ENCODE measurements around the gene SMIM38.

Gene SMIM38

DNA sequence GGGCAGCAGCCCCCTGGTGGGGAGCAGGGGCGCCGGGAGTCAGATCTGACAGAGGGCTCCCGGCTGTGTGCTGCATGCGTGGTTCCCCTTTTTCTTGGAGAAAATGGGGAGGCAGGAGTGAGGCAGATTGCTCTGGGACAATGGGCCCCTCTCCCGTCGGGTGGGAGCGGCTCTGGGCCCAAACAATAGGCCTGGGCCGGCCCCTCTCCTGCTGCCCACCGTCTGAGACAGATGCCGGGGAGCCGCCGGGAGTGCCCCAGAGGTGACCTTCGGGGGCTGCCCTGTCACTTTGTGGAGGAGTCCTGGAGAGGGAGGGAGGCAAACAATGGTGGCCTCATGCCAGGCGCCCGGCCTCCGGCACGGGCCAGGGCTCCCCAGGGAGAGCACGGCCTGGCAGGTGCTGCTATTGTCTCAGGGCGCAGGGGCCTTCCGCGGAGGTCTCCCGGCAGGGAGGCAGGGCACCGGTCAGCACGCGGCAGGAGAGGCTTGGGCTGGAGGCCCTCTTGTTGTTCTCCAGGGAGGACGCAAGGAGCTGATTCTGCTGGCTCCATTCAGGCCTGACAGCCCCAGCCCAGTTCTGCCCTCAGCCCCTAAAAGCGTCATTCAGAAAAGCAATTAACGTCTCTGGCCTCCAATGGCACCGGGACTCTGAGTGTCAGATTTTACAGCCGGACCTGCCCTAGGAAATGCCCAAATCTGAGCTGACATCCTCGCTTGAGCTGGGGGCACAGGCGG is 44.8 kb downstream of the SMIM38 start:
- TF ChIP-seq GATA2 (IDR thresholded peaks at IDR 0.05; ENCODE audit: low read depth, low read length) (no peak), GATA3 (IDR thresholded peaks at IDR 0.05; ENCODE audit: low read depth, low read length) (no peak)

DNA sequence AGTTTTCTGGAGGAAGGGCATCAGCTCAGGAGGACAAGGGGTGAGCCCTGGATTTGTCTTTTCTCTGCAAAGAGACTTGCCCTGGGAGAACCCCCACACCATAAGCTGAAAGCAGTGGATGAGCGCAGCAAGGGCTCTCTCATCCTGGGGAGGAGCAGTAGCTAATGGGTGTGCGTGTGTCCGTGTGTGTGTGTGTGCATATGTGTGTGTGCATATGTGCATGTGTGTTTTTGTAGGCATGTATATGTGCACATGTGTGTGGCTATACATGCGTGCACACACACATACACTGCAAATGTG is 45.3 kb downstream of the SMIM38 start:
- TF ChIP-seq GATA3 (IDR thresholded peaks at IDR 0.05; ENCODE audit: low read depth, low read length) (no peak), GATA2 (IDR thresholded peaks at IDR 0.05; ENCODE audit: low read depth, low read length) (no peak)

DNA sequence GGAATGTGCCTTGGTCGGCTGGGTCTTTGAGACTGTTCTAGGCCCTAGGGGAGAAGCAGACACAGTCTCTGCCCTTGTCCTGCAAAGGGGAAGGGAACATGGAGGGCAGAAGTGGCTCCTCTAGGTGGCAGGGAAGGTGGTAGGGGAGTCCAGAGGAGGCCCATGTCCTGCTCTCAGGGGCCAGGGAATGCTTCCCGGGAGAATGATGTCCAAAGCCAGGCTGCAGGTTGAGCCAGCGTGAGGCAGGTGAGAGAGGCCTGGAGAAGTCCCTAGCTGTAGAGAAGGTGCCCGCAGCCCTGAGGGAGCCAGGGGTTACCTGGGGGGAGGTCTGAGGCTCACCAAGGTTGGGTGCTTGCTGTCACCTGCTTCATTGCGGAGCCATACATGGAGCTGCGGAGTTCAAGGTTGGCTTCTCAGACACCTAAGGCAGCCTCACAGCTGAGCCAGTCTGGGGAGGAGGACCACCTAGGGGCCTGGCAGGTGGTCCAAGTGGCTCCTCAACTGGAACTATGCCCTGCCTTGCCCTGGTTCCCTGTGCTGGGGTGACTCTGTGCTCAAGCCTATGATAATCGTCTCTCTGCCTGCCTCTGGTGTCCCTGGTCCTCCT is 46.1 kb downstream of the SMIM38 start:
- TF ChIP-seq GATA3 (IDR thresholded peaks at IDR 0.05; ENCODE audit: low read depth, low read length) (no peak), GATA2 (IDR thresholded peaks at IDR 0.05; ENCODE audit: low read depth, low read length) (no peak)

DNA sequence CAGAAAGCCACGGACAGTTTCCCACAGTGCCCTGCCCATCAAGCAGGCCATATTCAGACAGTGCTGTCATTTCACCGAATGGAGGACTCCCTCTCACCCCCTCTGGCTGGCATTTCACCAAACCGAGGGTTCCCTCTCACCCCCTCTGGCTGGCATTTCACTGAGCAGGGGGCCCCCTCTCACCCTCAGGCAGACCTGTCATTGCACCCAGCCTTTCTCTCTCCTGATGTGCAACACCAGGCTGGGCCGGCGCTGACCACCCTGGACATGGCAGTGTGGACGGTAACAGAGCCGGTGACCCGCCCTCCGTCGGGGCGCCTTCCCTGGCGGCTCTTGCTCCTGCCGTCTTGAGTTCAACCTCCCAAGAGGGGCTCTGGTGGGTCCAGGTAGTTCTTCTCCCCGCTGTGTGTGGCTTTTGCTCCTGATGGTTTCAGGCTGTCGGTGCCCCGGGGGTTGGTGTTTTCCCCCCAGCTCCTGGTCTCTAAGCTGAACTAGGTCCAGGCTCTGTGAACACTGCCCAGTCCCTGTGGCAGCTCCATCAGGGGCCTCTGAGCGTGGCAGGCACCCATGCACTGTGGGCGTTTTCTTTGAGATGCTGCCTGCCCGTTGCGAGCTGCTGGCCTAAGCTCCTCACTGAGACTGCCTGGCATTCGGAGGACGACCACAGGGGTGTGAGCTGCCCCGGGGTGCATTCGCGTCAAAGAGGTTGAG is 46.9 kb downstream of the SMIM38 start:
- no peak for TF ChIP-seq GATA3 (IDR thresholded peaks at IDR 0.05; ENCODE audit: low read depth, low read length)

GRCh38 chr11:69203381-69203780 is 47.6 kb downstream of the SMIM38 start:
- no peak for TF ChIP-seq GATA2 (IDR thresholded peaks at IDR 0.05; ENCODE audit: low read depth, low read length)
- TF ChIP-seq GATA3 (IDR thresholded peaks at IDR 0.05; ENCODE audit: low read depth, low read length): no peak

DNA sequence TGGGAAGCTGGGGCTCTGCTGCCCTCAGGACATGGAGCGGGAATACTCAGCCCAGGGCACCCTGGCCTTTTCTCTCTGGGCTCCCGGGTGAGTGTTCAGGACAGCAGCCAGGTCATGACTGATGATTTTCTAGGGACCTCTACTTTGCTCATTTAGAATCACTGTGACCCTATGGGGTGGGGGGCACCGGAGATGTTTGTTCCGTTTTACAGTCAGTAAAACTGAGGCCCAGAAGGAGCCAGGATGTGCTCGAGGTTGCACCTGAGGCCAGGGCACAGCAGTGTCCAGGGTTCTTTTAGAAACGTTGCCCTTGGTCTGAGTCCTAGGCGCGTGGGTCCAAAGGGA is 48.1 kb downstream of the SMIM38 start:
- TF ChIP-seq GATA2 (IDR thresholded peaks at IDR 0.05; ENCODE audit: low read depth, low read length) (no peak), GATA3 (IDR thresholded peaks at IDR 0.05; ENCODE audit: low read depth, low read length) (no peak)

- no peak for TF ChIP-seq GATA3 (IDR thresholded peaks at IDR 0.05; ENCODE audit: low read depth, low read length)
- TF ChIP-seq GATA2 (IDR thresholded peaks at IDR 0.05; ENCODE audit: low read depth, low read length): no peak
Measured at GRCh38 chr11:69204246-69204940, 48.7 kb downstream of the SMIM38 start.

DNA sequence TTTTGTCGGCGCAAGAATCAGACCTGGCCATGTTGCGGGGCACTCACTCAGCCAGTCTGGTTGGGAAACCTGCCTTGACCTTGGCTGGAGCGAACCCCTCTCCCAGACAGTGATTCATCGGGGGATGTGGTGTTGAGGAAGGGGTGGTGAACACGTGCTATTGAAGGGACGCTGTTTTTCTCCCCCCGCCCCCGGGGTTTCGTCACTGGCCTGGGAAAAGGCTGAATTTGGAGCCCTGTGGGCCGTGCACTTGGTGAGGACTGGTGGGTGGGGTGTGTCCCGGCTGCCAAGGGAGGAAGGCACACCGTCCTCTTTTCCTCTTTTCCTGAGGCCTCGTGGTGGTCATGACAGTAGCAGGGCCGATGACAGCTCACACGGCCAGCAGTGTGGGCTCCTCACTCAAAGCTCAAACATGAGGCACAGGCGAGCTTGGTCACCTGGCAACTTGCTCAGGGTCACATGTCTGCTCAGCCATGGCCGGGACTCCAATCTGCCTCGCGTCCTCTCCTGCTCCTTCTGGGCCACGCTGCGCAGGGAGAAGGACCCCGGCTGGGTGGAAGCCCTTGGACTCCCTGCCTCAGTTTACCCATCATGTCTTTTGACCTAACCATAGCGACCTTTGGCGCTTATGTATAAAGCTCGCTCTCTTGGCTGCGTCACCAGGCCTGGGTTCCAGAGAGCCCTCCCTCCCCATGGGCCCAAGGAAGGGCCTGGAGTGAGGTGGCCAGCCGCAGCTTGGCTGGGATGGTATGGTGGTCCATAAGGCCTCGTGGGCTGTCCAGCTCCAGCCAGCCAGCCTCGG is 49.4 kb downstream of the SMIM38 start:
- no peak for TF ChIP-seq GATA3 (IDR thresholded peaks at IDR 0.05; ENCODE audit: low read depth, low read length)
